GM23338 (cell line): ENCODE data around the gene NEO1. TPM values are rescaled to one million over a fixed set of nuclear protein-coding genes. Genes with fewer than 3 reads are reported as not detected.

Source experiments
- ATAC-seq: fragments of 200-7000 bp; cut with Tn5 transposase; 3 replicates; pipeline ENCODE4 v1.9.1; 2020
- DNase-seq: peaks from one replicate; pipeline ENCODE4 v3.0.0-alpha.2; 2015; ENCODE audit warnings: low spot score
- H2AFZ ChIP-seq: fragments of 200-600 bp; sonication (generic); 2 replicates; pipeline ENCODE4 v1.8.0; 2016; ENCODE audit warnings: antibody characterized with exemption, mild to moderate bottlenecking, moderate library complexity
- H3F3A ChIP-seq: fragments of 200-600 bp; sonication (generic); replicated peaks from 2 replicates; pipeline ENCODE4 v1.8.0; 2017; ENCODE audit warnings: antibody characterized with exemption, mixed run types, low read depth
- H3K27ac ChIP-seq: fragments of 200-600 bp; sonication (generic); 2 replicates; pipeline ENCODE4 v1.6.1; 2016; ENCODE audit warnings: low read depth
- H3K27me3 ChIP-seq: fragments of 200-600 bp; sonication (generic); 2 replicates; pipeline ENCODE4 v1.8.0; 2016; ENCODE audit warnings: mild to moderate bottlenecking, mixed run types, moderate library complexity; ENCODE audit not compliant: insufficient read depth
- H3K36me3 ChIP-seq: fragments of 200-600 bp; sonication (generic); 2 replicates; pipeline ENCODE4 v1.8.0; 2016; ENCODE audit warnings: mild to moderate bottlenecking; ENCODE audit not compliant: insufficient read depth
- H3K4me1 ChIP-seq: fragments of 200-600 bp; sonication (generic); 2 replicates; pipeline ENCODE4 v1.8.0; 2016; ENCODE audit warnings: mild to moderate bottlenecking, moderate library complexity; ENCODE audit not compliant: insufficient read depth
- H3K4me2 ChIP-seq: fragments of 200-600 bp; sonication (generic); 2 replicates; pipeline ENCODE4 v1.7.1; 2017; ENCODE audit warnings: mixed run types
- H3K4me3 ChIP-seq: fragments of 200-600 bp; sonication (generic); 2 replicates; pipeline ENCODE4 v1.6.1; 2016; ENCODE audit warnings: mixed run types
- H3K79me2 ChIP-seq: fragments of 200-600 bp; sonication (generic); replicated peaks from 2 replicates; pipeline ENCODE4 v1.8.0; 2017; ENCODE audit warnings: mild to moderate bottlenecking; ENCODE audit not compliant: insufficient read depth
- H3K9me2 ChIP-seq: fragments of 200-600 bp; sonication (generic); 2 replicates; pipeline ENCODE4 v1.8.0; 2017; ENCODE audit not compliant: insufficient read depth
- H4K20me1 ChIP-seq: fragments of 200-600 bp; sonication (generic); replicated peaks from 2 replicates; pipeline ENCODE4 v1.8.0; 2017; ENCODE audit warnings: mild to moderate bottlenecking; ENCODE audit not compliant: insufficient read depth
- H3K27ac Mint-ChIP-seq: 2 replicates; pipeline ENCODE4 v1.8.0; 2020; ENCODE audit warnings: inconsistent platforms, mild to moderate bottlenecking, moderate library complexity, mixed read lengths
- H3K27me3 Mint-ChIP-seq: 3 replicates; pipeline ENCODE4 v1.8.0; 2022; ENCODE audit warnings: low read depth, mild to moderate bottlenecking, moderate library complexity, mixed read lengths, inconsistent platforms; ENCODE audit not compliant: insufficient read depth, poor library complexity
- H3K36me3 Mint-ChIP-seq: 3 replicates; pipeline ENCODE4 v1.8.0; 2021; ENCODE audit warnings: low read depth, mild to moderate bottlenecking, inconsistent platforms, moderate library complexity, mixed read lengths
- H3K4me1 Mint-ChIP-seq: 3 replicates; pipeline ENCODE4 v1.8.0; 2020; ENCODE audit warnings: mild to moderate bottlenecking, inconsistent platforms, mixed read lengths
- H3K4me3 Mint-ChIP-seq: 3 replicates; pipeline ENCODE4 v1.8.0; 2021; ENCODE audit warnings: moderate library complexity, mild to moderate bottlenecking, inconsistent platforms, mixed read lengths
- H3K9me3 Mint-ChIP-seq: 3 replicates; pipeline ENCODE4 v1.8.0; 2020; ENCODE audit warnings: moderate library complexity, mild to moderate bottlenecking, inconsistent platforms, mixed read lengths
- CREB1 ChIP-seq: fragments of 250-450 bp; sonication (Bioruptor Pico); IDR thresholded peaks from 2 replicates; pipeline ENCODE4 v1.5.0; 2020; ENCODE audit warnings: low read depth, mild to moderate bottlenecking, moderate library complexity
- EZH2 ChIP-seq: fragments of 200-600 bp; sonication (generic); IDR thresholded peaks from one replicate; pipeline ENCODE4 v1.8.0; 2017; ENCODE audit warnings: antibody characterized with exemption, mild to moderate bottlenecking, low read depth; ENCODE audit not compliant: unreplicated experiment
- EZH2phosphoT487 ChIP-seq: fragments of 200-600 bp; sonication (generic); IDR thresholded peaks from one replicate; pipeline ENCODE4 v1.8.1; 2018; ENCODE audit warnings: antibody characterized with exemption; ENCODE audit not compliant: unreplicated experiment
- JUNB ChIP-seq: IDR thresholded peaks from one replicate; pipeline ENCODE4 v1.6.1; 2016; ENCODE audit warnings: antibody characterized with exemption; ENCODE audit not compliant: unreplicated experiment
- NANOG ChIP-seq: IDR thresholded peaks from 2 replicates; pipeline ENCODE4 v1.6.1; 2016; ENCODE audit warnings: antibody characterized with exemption, borderline replicate concordance
- POLR2AphosphoS5 ChIP-seq: IDR thresholded peaks from 2 replicates; pipeline ENCODE4 v1.6.1; 2016; ENCODE audit warnings: antibody characterized with exemption, low read depth
- STAT1 ChIP-seq: IDR thresholded peaks from one replicate; pipeline ENCODE4 v1.6.1; 2016; ENCODE audit warnings: antibody characterized with exemption; ENCODE audit not compliant: unreplicated experiment
- ZNF114 ChIP-seq: fragments of 250-450 bp; sonication (Bioruptor Pico); IDR thresholded peaks from 2 replicates; pipeline ENCODE4 v1.5.0; 2020; ENCODE audit warnings: mild to moderate bottlenecking, moderate library complexity
- ZNF331 ChIP-seq: fragments of 250-450 bp; sonication (Bioruptor Pico); IDR thresholded peaks from 2 replicates; pipeline ENCODE4 v1.5.0; 2020; ENCODE audit warnings: low read depth, mild to moderate bottlenecking, moderate library complexity
- polyA plus RNA-seq: library from polyadenylated mRNA; unstranded; fragments of >200 nt; fragmentation: Nextera tagmentation; extraction: Ambion mirVana; gene quantifications from 2 replicates; pipeline ENCODE4 v1.2.1, GENCODE V29; 2016
- total RNA-seq: library from RNA; depleted of rRNA; stranded (reverse); fragments of >200 nt; shearing (Covaris generic); gene quantifications from 2 replicates; pipeline ENCODE4 v1.2.3, GENCODE V29; 2014
- TF ChIP-seq, protein P1 (sequence below): IDR thresholded peaks from one replicate; pipeline ENCODE4 v1.6.1; 2018; ENCODE audit warnings: antibody characterized with exemption; ENCODE audit not compliant: unreplicated experiment
- TF ChIP-seq, protein P2 (sequence below), 2 experiments: fragments of 200-600 bp in 1 of 2; sonication (generic) in 1 of 2; conservative IDR thresholded peaks; 2 replicates each; pipeline versions ENCODE4 v1.5.1 to v1.6.1; 2016 to 2017; ENCODE audit warnings: antibody characterized with exemption in 2 of 2, low read depth in 2 of 2, mild to moderate bottlenecking in 2 of 2, moderate library complexity in 1 of 2
- TF ChIP-seq, protein P3 (sequence below): fragments of 250-450 bp; sonication (Bioruptor Pico); IDR thresholded peaks from 2 replicates; pipeline ENCODE4 v1.5.0; 2020; ENCODE audit warnings: mild to moderate bottlenecking, moderate library complexity
- TF ChIP-seq, protein P4 (sequence below): IDR thresholded peaks from 2 replicates; pipeline ENCODE4 v1.6.1; 2016; ENCODE audit warnings: antibody characterized with exemption

NEO1 gene
- total and polyA plus RNA-seq, 2 experiments from 2014 or later = 8.4 to 45.8 TPM

DNA sequence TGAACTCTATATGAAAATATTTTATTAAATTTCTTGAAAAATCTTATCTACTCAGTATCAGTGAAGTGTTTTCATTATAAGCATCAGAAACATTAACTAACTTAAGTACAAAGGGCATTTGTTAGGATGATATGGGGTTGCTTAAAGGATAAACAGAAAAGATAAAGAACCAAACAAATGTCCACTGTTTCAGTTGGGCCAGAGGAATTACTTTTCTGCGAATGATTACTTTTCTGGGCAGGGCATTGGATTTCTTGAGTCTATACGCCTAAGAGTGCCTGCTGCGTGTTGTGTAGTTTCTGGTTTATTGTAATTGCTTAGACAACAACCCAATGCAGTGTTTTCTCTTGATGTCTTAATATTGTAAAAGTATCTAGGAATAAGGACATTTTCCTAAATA is 52.8 kb downstream of the NEO1 start:
- no peak for DNase-seq
- peaks cover 6% of the 10 kb centered on the region; the same call in 1 of the 2 replicates for H3K4me1 ChIP-seq
- no peaks in the 10 kb centered on the region for H3K36me3 Mint-ChIP-seq
- H4K20me1 ChIP-seq = no peaks in the 10 kb centered on the region; the same call in 1 of the 2 replicates
- H3K4me2 ChIP-seq = no peak overlapping the region
- no peaks in the 10 kb centered on the region for H3F3A ChIP-seq
- no peaks in the 10 kb centered on the region for H3K27me3 ChIP-seq
- peaks cover 2% of the 10 kb centered on the region for H3K27me3 Mint-ChIP-seq
- peaks cover 48% of the 10 kb centered on the region for H3K79me2 ChIP-seq
- no peaks in the 10 kb centered on the region; the same call in 1 of the 2 replicates for H3K9me2 ChIP-seq
- no peak for ATAC-seq
- H3K4me1 Mint-ChIP-seq = peaks cover 16% of the 10 kb centered on the region
- no peak overlapping the region for H3K4me3 Mint-ChIP-seq
- no peak overlapping the region for H3K27ac ChIP-seq
- H3K9me3 Mint-ChIP-seq = no peaks in the 10 kb centered on the region
- no peak overlapping the region for H3K27ac Mint-ChIP-seq
- no peaks in the 10 kb centered on the region for H3K36me3 ChIP-seq
- TF ChIP-seq CREB1 (CRISPR knock-in tag) (no peak), POLR2AphosphoS5 (no peak), ZNF331 (CRISPR knock-in tag) (no peak), STAT1 (no peak), EZH2phosphoT487 (no peak), JUNB (no peak), ZNF114 (CRISPR knock-in tag) (no peak), EZH2 (no peak), NANOG (no peak)
- TF ChIP-seq, protein P1, sequence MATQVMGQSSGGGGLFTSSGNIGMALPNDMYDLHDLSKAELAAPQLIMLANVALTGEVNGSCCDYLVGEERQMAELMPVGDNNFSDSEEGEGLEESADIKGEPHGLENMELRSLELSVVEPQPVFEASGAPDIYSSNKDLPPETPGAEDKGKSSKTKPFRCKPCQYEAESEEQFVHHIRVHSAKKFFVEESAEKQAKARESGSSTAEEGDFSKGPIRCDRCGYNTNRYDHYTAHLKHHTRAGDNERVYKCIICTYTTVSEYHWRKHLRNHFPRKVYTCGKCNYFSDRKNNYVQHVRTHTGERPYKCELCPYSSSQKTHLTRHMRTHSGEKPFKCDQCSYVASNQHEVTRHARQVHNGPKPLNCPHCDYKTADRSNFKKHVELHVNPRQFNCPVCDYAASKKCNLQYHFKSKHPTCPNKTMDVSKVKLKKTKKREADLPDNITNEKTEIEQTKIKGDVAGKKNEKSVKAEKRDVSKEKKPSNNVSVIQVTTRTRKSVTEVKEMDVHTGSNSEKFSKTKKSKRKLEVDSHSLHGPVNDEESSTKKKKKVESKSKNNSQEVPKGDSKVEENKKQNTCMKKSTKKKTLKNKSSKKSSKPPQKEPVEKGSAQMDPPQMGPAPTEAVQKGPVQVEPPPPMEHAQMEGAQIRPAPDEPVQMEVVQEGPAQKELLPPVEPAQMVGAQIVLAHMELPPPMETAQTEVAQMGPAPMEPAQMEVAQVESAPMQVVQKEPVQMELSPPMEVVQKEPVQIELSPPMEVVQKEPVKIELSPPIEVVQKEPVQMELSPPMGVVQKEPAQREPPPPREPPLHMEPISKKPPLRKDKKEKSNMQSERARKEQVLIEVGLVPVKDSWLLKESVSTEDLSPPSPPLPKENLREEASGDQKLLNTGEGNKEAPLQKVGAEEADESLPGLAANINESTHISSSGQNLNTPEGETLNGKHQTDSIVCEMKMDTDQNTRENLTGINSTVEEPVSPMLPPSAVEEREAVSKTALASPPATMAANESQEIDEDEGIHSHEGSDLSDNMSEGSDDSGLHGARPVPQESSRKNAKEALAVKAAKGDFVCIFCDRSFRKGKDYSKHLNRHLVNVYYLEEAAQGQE = no peak
- TF ChIP-seq, protein P2, sequence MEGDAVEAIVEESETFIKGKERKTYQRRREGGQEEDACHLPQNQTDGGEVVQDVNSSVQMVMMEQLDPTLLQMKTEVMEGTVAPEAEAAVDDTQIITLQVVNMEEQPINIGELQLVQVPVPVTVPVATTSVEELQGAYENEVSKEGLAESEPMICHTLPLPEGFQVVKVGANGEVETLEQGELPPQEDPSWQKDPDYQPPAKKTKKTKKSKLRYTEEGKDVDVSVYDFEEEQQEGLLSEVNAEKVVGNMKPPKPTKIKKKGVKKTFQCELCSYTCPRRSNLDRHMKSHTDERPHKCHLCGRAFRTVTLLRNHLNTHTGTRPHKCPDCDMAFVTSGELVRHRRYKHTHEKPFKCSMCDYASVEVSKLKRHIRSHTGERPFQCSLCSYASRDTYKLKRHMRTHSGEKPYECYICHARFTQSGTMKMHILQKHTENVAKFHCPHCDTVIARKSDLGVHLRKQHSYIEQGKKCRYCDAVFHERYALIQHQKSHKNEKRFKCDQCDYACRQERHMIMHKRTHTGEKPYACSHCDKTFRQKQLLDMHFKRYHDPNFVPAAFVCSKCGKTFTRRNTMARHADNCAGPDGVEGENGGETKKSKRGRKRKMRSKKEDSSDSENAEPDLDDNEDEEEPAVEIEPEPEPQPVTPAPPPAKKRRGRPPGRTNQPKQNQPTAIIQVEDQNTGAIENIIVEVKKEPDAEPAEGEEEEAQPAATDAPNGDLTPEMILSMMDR (conservative IDR thresholded peaks at IDR 0.05; ENCODE audit: low read depth in 2 of 2) = no peak
- TF ChIP-seq, protein P3, sequence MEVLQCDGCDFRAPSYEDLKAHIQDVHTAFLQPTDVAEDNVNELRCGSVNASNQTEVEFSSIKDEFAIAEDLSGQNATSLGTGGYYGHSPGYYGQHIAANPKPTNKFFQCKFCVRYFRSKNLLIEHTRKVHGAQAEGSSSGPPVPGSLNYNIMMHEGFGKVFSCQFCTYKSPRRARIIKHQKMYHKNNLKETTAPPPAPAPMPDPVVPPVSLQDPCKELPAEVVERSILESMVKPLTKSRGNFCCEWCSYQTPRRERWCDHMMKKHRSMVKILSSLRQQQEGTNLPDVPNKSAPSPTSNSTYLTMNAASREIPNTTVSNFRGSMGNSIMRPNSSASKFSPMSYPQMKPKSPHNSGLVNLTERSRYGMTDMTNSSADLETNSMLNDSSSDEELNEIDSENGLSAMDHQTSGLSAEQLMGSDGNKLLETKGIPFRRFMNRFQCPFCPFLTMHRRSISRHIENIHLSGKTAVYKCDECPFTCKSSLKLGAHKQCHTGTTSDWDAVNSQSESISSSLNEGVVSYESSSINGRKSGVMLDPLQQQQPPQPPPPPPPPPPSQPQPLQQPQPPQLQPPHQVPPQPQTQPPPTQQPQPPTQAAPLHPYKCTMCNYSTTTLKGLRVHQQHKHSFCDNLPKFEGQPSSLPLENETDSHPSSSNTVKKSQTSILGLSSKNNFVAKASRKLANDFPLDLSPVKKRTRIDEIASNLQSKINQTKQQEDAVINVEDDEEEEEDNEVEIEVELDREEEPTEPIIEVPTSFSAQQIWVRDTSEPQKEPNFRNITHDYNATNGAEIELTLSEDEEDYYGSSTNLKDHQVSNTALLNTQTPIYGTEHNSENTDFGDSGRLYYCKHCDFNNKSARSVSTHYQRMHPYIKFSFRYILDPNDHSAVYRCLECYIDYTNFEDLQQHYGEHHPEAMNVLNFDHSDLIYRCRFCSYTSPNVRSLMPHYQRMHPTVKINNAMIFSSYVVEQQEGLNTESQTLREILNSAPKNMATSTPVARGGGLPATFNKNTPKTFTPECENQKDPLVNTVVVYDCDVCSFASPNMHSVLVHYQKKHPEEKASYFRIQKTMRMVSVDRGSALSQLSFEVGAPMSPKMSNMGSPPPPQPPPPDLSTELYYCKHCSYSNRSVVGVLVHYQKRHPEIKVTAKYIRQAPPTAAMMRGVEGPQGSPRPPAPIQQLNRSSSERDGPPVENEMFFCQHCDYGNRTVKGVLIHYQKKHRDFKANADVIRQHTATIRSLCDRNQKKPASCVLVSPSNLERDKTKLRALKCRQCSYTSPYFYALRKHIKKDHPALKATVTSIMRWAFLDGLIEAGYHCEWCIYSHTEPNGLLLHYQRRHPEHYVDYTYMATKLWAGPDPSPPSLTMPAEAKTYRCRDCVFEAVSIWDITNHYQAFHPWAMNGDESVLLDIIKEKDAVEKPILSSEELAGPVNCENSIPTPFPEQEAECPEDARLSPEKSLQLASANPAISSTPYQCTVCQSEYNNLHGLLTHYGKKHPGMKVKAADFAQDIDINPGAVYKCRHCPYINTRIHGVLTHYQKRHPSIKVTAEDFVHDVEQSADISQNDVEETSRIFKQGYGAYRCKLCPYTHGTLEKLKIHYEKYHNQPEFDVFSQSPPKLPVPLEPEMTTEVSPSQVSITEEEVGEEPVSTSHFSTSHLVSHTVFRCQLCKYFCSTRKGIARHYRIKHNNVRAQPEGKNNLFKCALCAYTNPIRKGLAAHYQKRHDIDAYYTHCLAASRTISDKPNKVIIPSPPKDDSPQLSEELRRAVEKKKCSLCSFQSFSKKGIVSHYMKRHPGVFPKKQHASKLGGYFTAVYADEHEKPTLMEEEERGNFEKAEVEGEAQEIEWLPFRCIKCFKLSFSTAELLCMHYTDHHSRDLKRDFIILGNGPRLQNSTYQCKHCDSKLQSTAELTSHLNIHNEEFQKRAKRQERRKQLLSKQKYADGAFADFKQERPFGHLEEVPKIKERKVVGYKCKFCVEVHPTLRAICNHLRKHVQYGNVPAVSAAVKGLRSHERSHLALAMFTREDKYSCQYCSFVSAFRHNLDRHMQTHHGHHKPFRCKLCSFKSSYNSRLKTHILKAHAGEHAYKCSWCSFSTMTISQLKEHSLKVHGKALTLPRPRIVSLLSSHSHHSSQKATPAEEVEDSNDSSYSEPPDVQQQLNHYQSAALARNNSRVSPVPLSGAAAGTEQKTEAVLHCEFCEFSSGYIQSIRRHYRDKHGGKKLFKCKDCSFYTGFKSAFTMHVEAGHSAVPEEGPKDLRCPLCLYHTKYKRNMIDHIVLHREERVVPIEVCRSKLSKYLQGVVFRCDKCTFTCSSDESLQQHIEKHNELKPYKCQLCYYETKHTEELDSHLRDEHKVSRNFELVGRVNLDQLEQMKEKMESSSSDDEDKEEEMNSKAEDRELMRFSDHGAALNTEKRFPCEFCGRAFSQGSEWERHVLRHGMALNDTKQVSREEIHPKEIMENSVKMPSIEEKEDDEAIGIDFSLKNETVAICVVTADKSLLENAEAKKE (CRISPR knock-in tag) = no peak
- TF ChIP-seq, protein P4, sequence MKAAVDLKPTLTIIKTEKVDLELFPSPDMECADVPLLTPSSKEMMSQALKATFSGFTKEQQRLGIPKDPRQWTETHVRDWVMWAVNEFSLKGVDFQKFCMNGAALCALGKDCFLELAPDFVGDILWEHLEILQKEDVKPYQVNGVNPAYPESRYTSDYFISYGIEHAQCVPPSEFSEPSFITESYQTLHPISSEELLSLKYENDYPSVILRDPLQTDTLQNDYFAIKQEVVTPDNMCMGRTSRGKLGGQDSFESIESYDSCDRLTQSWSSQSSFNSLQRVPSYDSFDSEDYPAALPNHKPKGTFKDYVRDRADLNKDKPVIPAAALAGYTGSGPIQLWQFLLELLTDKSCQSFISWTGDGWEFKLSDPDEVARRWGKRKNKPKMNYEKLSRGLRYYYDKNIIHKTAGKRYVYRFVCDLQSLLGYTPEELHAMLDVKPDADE = no peak
- no peak overlapping the region for H2AFZ ChIP-seq
- H3K4me3 ChIP-seq = no peak overlapping the region
